Panc1 (cell line): ENCODE measurements around the gene PIGL. TPM values are rescaled to one million over a fixed set of nuclear protein-coding genes. Genes with fewer than 3 reads are reported as not detected.

ENCODE experiments used
- ATAC-seq: fragments of 200-7000 bp; cut with Tn5 transposase; 2 replicates; pipeline ENCODE4 v1.9.1; 2020; ENCODE audit warnings: mild to moderate bottlenecking, moderate library complexity
- BruUV-seq: library from RNA; stranded (reverse); fragments of 400-500 nt; replicated peaks from 2 replicates; lab custom pipeline; 2021; lab: Mats Ljungman, UMichigan
- CTCF ChIA-PET: fragments of 300-600 bp; sonication (Branson Sonifier 250); formaldehyde crosslinking; loops from one replicate; lab custom pipeline; 2022; ENCODE audit warnings: antibody characterized with exemption; lab: Charles Lee
- POLR2A ChIA-PET: fragments of 300-600 bp; sonication (Branson Sonifier 250); formaldehyde crosslinking; loops from one replicate; lab custom pipeline; 2022; ENCODE audit warnings: antibody characterized with exemption; lab: Charles Lee
- DNase-seq: peaks from one replicate; pipeline ENCODE4 v3.0.0-alpha.2; 2010; ENCODE audit warnings: low read depth, low spot score
- H3K27ac ChIP-seq: 2 replicates; pipeline ENCODE4 v1.5.1; 2011; ENCODE audit warnings: mild to moderate bottlenecking, low read length, inconsistent platforms
- H3K27me3 ChIP-seq: fragments of 200-500 bp; sonication (Bioruptor generic); 2 replicates; pipeline ENCODE4 v1.6.0; 2014; ENCODE audit warnings: low read length, inconsistent platforms; ENCODE audit not compliant: control insufficient read depth, insufficient read depth
- H3K36me3 ChIP-seq: fragments of 200-500 bp; sonication (Bioruptor generic); 2 replicates; pipeline ENCODE4 v1.5.1; 2014; ENCODE audit warnings: inconsistent platforms, mild to moderate bottlenecking, low read length, moderate library complexity; ENCODE audit not compliant: control insufficient read depth, insufficient read depth
- H3K4me1 ChIP-seq: 2 replicates; pipeline ENCODE4 v1.5.1; 2011; ENCODE audit warnings: inconsistent platforms, mild to moderate bottlenecking, low read length, moderate library complexity; ENCODE audit not compliant: control insufficient read depth, insufficient read depth
- H3K4me3 ChIP-seq, 2 experiments: 2 replicates each; pipeline ENCODE4 v1.5.1; 2011 to 2012; ENCODE audit warnings: low read depth in 2 of 2, low read length in 2 of 2, mild to moderate bottlenecking in 2 of 2, inconsistent platforms in 1 of 2, moderate library complexity in 1 of 2
- H3K9me3 ChIP-seq: fragments of 200-500 bp; sonication (Bioruptor generic); 2 replicates; pipeline ENCODE4 v1.5.1; 2014; ENCODE audit warnings: low read depth, mild to moderate bottlenecking, inconsistent platforms, low read length, moderate library complexity; ENCODE audit not compliant: control insufficient read depth, insufficient read depth
- POLR2AphosphoS5 ChIP-seq: IDR thresholded peaks from 2 replicates; pipeline ENCODE4 v1.6.1; 2012; ENCODE audit warnings: mild to moderate bottlenecking, low read depth, low read length, moderate library complexity
- SIN3A ChIP-seq: IDR thresholded peaks from 2 replicates; pipeline ENCODE4 v1.6.1; 2012; ENCODE audit warnings: low read depth, mild to moderate bottlenecking, low read length, moderate library complexity, borderline replicate concordance; ENCODE audit not compliant: insufficient read depth
- TCF7L2 ChIP-seq: IDR thresholded peaks from 2 replicates; pipeline ENCODE4 v1.6.1; 2011; ENCODE audit warnings: mild to moderate bottlenecking, low read depth, low read length, inconsistent platforms
- in situ Hi-C: cut with HindIII; loops from 2 replicates; pipeline ENCODE4 v1.10.0; 2016; ENCODE audit warnings: low sequenced_read_pairs, low pct_unique_long_range_greater_than_20kb
- intact Hi-C: fragments of 100-400 bp; cut with micrococcal nuclease; formaldehyde crosslinking; loops from one replicate; pipeline ENCODE4 v1.10.0; 2022; ENCODE audit not compliant: unreplicated experiment
- total RNA-seq: library from RNA; stranded (reverse); gene quantifications from one replicate; pipeline ENCODE4 v1.2.1, GENCODE V29; 2021; ENCODE audit not compliant: unreplicated experiment
- TF ChIP-seq, protein P1 (sequence below), 2 experiments: IDR thresholded peaks; 2 replicates each; pipeline ENCODE4 v1.6.1; 2011 to 2012; ENCODE audit warnings: low read depth in 2 of 2, control low read depth in 1 of 2, low read length in 1 of 2, mild to moderate bottlenecking in 1 of 2, moderate library complexity in 1 of 2; ENCODE audit not compliant: insufficient read depth in 1 of 2
- TF ChIP-seq, protein P2 (sequence below): fragments of 450-650 bp; IDR thresholded peaks from 2 replicates; pipeline ENCODE4 v1.5.1; 2017; ENCODE audit warnings: mild to moderate bottlenecking

Gene PIGL
- total RNA-seq, 1 experiment from 2014 or later, result 14.8 TPM

DNA sequence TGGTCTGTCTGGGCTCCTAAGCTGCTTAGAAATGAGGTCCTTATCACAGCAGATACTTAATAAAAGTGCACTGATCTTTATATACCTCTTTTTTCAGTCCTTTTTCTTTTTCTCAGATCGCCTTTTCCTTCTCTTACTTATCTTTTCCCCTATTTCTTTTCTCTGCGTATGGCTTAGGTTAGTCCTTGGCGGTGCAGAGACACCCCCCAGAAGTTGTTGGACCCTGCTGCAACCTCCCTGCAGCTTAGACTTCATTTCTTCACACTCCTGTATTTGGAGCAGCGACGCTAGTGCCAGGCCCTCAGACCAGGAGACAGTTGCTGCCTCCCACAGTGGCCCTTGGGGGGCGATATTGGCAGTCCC lies 68.6 kb downstream of the PIGL start:
- in situ Hi-C loops, result no loop called here
- intact Hi-C loops, result no loop called here
- Histone ChIP-seq H3K36me3 (no peaks in the 10 kb centered on the region), H3K4me3 (peak overlapping the region; percentile 7 to 29; a peak in 1 of 4 replicates), H3K4me1 (peaks cover 35% of the 10 kb centered on the region), H3K27ac (peak overlapping the region; percentile 92), H3K9me3 (no peaks in the 10 kb centered on the region), H3K27me3 (no peaks in the 10 kb centered on the region)
- DNase-seq (no peak), ATAC-seq (no peak)
- TF ChIP-seq, protein P1, sequence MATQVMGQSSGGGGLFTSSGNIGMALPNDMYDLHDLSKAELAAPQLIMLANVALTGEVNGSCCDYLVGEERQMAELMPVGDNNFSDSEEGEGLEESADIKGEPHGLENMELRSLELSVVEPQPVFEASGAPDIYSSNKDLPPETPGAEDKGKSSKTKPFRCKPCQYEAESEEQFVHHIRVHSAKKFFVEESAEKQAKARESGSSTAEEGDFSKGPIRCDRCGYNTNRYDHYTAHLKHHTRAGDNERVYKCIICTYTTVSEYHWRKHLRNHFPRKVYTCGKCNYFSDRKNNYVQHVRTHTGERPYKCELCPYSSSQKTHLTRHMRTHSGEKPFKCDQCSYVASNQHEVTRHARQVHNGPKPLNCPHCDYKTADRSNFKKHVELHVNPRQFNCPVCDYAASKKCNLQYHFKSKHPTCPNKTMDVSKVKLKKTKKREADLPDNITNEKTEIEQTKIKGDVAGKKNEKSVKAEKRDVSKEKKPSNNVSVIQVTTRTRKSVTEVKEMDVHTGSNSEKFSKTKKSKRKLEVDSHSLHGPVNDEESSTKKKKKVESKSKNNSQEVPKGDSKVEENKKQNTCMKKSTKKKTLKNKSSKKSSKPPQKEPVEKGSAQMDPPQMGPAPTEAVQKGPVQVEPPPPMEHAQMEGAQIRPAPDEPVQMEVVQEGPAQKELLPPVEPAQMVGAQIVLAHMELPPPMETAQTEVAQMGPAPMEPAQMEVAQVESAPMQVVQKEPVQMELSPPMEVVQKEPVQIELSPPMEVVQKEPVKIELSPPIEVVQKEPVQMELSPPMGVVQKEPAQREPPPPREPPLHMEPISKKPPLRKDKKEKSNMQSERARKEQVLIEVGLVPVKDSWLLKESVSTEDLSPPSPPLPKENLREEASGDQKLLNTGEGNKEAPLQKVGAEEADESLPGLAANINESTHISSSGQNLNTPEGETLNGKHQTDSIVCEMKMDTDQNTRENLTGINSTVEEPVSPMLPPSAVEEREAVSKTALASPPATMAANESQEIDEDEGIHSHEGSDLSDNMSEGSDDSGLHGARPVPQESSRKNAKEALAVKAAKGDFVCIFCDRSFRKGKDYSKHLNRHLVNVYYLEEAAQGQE (IDR thresholded peaks at IDR 0.05; ENCODE audit: insufficient read depth in 1 of 2, low read depth in 2 of 2, low read length in 1 of 2), result no peak
- TF ChIP-seq POLR2AphosphoS5 (no peak), TCF7L2 (no peak), SIN3A (no peak)
- TF ChIP-seq, protein P2, sequence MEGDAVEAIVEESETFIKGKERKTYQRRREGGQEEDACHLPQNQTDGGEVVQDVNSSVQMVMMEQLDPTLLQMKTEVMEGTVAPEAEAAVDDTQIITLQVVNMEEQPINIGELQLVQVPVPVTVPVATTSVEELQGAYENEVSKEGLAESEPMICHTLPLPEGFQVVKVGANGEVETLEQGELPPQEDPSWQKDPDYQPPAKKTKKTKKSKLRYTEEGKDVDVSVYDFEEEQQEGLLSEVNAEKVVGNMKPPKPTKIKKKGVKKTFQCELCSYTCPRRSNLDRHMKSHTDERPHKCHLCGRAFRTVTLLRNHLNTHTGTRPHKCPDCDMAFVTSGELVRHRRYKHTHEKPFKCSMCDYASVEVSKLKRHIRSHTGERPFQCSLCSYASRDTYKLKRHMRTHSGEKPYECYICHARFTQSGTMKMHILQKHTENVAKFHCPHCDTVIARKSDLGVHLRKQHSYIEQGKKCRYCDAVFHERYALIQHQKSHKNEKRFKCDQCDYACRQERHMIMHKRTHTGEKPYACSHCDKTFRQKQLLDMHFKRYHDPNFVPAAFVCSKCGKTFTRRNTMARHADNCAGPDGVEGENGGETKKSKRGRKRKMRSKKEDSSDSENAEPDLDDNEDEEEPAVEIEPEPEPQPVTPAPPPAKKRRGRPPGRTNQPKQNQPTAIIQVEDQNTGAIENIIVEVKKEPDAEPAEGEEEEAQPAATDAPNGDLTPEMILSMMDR, result peak; percentile 79
- CTCF ChIA-PET, result no interaction called here
- POLR2A ChIA-PET, result interaction anchor here (0.6 kb wide), 3 partner anchors 68 to 98 kb away, joined by 3 to 4 read pairs (median 4); no protein-coding TSS in a partner anchor
- no TSS peak for BruUV-seq

DNA sequence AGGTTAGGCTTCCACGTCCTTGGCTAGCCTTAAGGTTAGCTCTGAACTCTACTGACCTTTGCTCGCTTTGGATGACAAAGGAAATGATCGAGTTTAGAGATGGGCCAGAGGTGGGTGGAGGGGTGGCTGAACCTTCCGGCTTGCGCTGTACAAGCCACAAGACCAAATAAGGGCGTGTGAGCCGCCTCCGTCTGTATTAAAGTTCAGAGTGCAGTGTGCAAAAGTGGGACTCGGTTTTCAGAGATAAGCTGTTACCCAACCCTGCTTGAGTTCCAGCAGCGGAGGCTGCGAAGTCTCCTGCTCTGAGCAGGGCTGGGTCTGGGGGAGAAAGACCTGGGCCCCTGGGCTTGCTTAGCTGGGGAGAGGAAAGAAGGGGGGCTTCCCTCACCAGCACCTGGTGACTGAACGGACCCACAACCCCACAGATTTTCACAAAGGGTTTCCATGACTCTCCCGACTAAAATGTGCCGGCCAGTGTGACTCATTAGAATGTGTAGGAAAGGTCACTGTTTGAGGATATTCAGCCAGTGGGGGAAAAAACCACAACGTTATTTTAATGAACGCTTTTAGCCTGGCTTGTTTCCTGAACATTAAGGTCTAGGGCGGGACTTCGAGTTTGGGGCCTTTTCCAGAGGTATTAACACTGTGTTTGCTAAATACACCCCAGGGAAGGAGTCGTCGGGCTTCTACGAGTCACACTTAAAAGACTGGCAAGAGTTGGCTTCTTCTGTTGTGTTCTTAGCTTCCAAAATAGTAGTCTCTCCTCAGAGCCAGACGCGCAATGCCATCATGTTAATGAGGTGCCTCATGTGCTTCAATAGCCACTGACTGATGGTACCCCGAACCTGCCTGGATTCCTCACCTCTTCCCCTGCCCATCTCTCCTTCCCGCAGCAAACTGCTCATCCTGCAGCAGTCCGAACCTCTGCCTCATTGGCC lies 69.3 kb downstream of the PIGL start:
- H3K27ac ChIP-seq, result peak overlapping the region; percentile 92
- TSS peak; percentile 90 for BruUV-seq
- no peaks in the 10 kb centered on the region for H3K9me3 ChIP-seq
- TF ChIP-seq TCF7L2 (peak; percentile 36), SIN3A (no peak), POLR2AphosphoS5 (no peak; the same call in 1 of the 2 replicates)
- TF ChIP-seq, protein P2, result peak; percentile 47
- TF ChIP-seq, protein P1 (IDR thresholded peaks at IDR 0.05; ENCODE audit: insufficient read depth in 1 of 2, low read depth in 2 of 2, low read length in 1 of 2), result no peak
- ChIA-PET POLR2A (interaction anchor here (0.6 to 0.7 kb wide), 5 partner anchors 67 to 828 kb away, joined by 3 to 5 read pairs (median 4); no protein-coding TSS in a partner anchor), CTCF (interaction anchor here (1.1 kb wide), 1 partner anchor 68 kb away, joined by 4 read pairs; no protein-coding TSS in a partner anchor)
- no peaks in the 10 kb centered on the region for H3K36me3 ChIP-seq
- intact Hi-C loops (no loop called here), in situ Hi-C loops (no loop called here)
- ATAC-seq, result peak; percentile 94
- no peaks in the 10 kb centered on the region for H3K27me3 ChIP-seq
- peaks cover 35% of the 10 kb centered on the region for H3K4me1 ChIP-seq
- DNase-seq, result peak; percentile 96
- peak overlapping the region; percentile 7 to 29; a peak in 3 of 4 replicates for H3K4me3 ChIP-seq
